IPS-18a (cell line): Measurements from ENCODE around the gene UGT1A10.
"Not testable (repeated sequence)": the region's sequence is repeated elsewhere in the genome, so short reads cannot be mapped to it uniquely, and the experiment has no call there.

Experiments used
- H3K27ac ChIP-seq: one replicate; pipeline ENCODE4 v1.5.1; 2013; ENCODE audit warnings: low read length
- H3K27me3 ChIP-seq: one replicate; pipeline ENCODE4 v1.6.1; 2013; ENCODE audit warnings: mild to moderate bottlenecking, low read length; ENCODE audit not compliant: control insufficient read depth, insufficient read depth
- H3K36me3 ChIP-seq: one replicate; pipeline ENCODE4 v1.6.1; 2013; ENCODE audit warnings: low read depth, low read length; ENCODE audit not compliant: control insufficient read depth
- H3K4me1 ChIP-seq: one replicate; pipeline ENCODE4 v1.6.1; 2013; ENCODE audit warnings: low read depth, low read length; ENCODE audit not compliant: control insufficient read depth
- H3K4me3 ChIP-seq: one replicate; pipeline ENCODE4 v1.5.1; 2013; ENCODE audit warnings: low read length
- H3K9ac ChIP-seq: one replicate; pipeline ENCODE4 v1.6.1; 2013; ENCODE audit warnings: mild to moderate bottlenecking, low read length, moderate library complexity
- H3K9me3 ChIP-seq: one replicate; pipeline ENCODE4 v1.6.1; 2013; ENCODE audit warnings: low read depth, low read length; ENCODE audit not compliant: control insufficient read depth

Gene UGT1A10

DNA sequence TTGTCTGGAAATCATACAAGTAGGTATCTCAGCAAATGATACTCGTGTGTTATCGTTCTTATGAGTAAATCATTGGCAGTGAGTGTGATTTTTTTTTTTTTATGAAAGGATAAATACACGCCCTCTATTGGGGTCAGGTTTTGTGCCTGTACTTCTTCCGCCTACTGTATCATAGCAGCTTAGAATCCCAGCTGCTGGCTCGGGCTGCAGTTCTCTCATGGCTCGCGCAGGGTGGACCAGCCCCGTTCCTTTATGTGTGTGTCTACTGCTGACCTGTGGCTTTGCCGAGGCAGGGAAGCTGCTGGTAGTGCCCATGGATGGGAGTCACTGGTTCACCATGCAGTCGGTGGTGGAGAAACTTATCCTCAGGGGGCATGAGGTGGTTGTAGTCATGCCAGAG lies at the start of gene UGT1A10:
UGT1A10 (plus strand) TSS at position 143 of the 400 bp plus-strand sequence; CDS start at position 218, 75 bp downstream.
- not testable (repeated sequence) for H3K27ac ChIP-seq, H3K9me3 ChIP-seq, H3K36me3 ChIP-seq, H3K4me3 ChIP-seq, H3K9ac ChIP-seq, H3K4me1 ChIP-seq, H3K27me3 ChIP-seq

DNA sequence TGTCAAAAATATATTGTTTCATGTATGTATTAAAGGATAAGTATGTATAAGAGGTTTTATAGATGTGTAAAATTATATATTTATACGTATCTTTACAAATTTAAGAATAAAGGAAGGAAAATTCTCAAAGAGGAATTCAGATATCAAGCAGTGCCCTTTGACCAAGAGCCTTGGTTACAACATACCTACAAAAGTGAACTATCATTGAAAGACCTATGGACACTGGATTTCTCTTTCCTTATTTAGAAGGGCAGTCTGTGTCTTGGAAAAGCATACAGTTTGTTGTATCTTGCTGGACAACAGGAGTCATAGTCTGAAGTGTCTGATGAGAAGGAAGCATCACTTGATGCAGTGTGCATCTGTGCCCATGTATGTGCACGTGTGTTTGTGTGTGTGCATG lies 47.8 kb upstream of the UGT1A10 start:
- no peak overlapping the region for H3K9ac ChIP-seq
- H3K4me3 ChIP-seq, result no peak overlapping the region
- no peaks in the 10 kb centered on the region for H3K36me3 ChIP-seq
- no peaks in the 10 kb centered on the region for H3K27me3 ChIP-seq
- H3K9me3 ChIP-seq, result no peaks in the 10 kb centered on the region
- H3K4me1 ChIP-seq, result no peaks in the 10 kb centered on the region
- H3K27ac ChIP-seq, result no peak overlapping the region

DNA sequence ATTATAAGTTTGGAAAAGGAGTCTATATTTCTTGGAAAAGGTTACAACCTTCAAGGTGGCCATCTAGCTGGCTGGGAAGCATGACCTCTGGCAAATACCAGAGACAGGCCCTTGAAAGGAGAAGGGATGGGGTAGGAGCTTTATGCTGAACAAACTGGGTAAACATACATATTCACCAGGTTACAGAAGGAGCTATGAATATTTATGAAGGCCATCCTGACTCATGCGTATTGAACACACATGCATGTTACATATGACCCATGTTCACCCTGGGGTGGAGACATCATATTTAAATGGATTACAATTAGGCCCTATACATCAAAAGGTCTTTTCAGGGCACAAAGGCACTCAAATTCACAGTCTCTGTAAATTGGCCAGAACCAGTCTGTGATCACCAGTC lies 43.5 kb upstream of the UGT1A10 start:
- not testable (repeated sequence) for H3K4me3 ChIP-seq, H3K9me3 ChIP-seq, H3K27me3 ChIP-seq, H3K27ac ChIP-seq, H3K4me1 ChIP-seq, H3K36me3 ChIP-seq, H3K9ac ChIP-seq

DNA sequence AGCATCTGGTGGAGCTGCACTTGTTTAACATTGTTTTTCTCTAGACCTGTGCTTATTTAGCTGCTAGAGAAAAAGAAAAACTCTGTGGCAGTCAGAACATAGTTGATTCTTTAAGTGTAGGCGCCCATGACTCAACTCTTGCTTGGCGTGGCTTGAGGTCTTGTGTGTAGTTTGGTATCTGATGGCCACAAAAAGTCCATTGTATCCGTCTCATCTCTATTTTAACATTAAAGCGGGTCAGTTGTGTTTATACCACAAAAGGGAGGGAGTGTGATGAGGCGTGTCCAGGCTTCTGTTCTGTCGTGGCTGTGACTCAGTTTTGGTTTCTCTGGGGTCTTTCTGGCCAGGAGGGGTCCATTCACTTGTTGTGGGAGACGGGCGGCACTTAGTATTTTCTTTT lies 43.0 kb upstream of the UGT1A10 start:
- no peak overlapping the region for H3K27ac ChIP-seq
- H3K4me3 ChIP-seq, result no peak overlapping the region
- H3K36me3 ChIP-seq, result no peaks in the 10 kb centered on the region
- H3K4me1 ChIP-seq, result no peaks in the 10 kb centered on the region
- H3K27me3 ChIP-seq, result no peaks in the 10 kb centered on the region
- no peaks in the 10 kb centered on the region for H3K9me3 ChIP-seq
- H3K9ac ChIP-seq, result no peak overlapping the region

DNA sequence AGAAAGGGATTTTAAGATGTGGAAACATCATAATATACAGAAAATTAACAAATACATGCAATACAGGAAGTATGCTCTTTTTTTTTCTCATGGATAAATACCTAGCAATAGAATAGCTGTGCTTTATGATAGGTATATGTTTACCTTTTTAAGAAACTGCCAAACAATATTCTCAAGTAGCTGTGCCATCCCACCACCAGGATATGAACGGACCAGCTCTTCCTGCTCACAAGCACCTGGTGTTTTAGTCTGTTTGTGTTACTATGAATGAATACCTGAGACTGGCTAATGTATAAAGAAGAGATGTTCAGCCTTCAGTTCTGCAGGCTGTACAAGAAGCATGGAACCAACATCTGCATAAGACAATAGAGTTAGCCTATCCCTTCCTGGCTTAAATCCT lies 38.7 kb upstream of the UGT1A10 start:
- no peak overlapping the region for H3K9ac ChIP-seq
- no peaks in the 10 kb centered on the region for H3K4me1 ChIP-seq
- no peaks in the 10 kb centered on the region for H3K9me3 ChIP-seq
- no peak overlapping the region for H3K4me3 ChIP-seq
- H3K27me3 ChIP-seq, result no peaks in the 10 kb centered on the region
- no peak overlapping the region for H3K27ac ChIP-seq
- no peaks in the 10 kb centered on the region for H3K36me3 ChIP-seq

DNA sequence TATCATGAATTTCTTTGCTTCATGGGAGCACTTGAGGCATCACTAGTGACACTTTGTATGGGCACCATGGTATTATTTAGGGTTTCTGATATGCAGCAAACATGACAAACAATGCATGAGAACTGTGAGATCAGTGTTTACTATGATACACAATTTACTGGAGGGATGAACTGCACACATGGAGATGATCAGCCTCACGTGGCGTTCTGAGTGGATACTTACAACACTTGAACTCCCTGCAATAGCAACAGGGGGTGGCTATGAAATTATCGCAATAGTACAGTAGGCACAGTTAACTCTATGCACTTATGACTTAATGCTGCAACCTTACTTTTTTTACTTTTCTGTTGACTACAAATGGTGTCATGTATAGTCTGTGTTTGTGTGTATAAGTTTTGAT lies 37.3 kb upstream of the UGT1A10 start:
- Histone ChIP-seq H3K4me3 (no peak overlapping the region), H3K9ac (no peak overlapping the region), H3K27me3 (no peaks in the 10 kb centered on the region), H3K36me3 (no peaks in the 10 kb centered on the region), H3K4me1 (no peaks in the 10 kb centered on the region), H3K27ac (no peak overlapping the region), H3K9me3 (no peaks in the 10 kb centered on the region)

DNA sequence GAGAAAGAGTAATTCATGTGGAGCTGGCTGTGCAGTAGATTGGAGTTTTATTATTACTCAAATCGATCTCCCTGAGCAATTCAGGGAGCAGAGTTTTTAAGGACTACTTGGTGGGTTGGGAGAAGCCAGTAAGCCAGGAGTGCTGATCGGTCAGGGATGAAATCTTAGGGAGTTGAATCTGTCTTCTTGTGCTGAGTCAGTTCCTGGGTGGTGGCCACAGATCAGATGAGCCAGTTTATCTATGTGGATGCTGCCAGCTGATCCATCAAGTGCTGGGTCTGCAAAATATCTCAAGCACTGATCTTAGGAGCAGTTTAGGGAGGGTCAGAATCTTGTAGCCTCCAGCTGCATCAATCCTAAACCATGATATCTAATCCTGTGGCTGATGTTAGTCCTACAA lies 35.9 kb upstream of the UGT1A10 start:
- Histone ChIP-seq H3K36me3 (no peaks in the 10 kb centered on the region), H3K9ac (no peak overlapping the region), H3K9me3 (no peaks in the 10 kb centered on the region), H3K4me1 (no peaks in the 10 kb centered on the region), H3K27ac (no peak overlapping the region), H3K27me3 (no peaks in the 10 kb centered on the region), H3K4me3 (no peak overlapping the region)

DNA sequence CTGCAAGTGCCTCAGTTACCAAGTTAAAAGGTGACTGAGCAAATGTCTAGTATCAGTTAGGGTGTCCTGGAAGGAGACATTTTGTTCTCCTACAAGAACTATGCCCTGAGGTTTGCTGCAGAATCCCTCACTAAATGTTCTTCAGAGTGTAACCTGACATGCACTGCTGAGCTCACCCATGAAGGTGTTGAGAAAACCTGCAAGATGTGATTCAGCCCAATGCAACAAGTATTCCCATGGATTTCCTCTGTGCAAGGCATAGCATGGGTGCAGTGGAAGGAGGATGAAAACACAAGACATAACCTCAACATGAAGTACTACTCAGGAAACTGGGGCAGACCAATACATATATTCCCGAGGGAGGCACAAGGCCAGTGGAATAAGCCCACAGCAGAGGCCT lies 34.2 kb upstream of the UGT1A10 start:
- Histone ChIP-seq H3K27ac (no peak overlapping the region), H3K36me3 (no peaks in the 10 kb centered on the region), H3K27me3 (no peaks in the 10 kb centered on the region), H3K4me3 (no peak overlapping the region), H3K9me3 (no peaks in the 10 kb centered on the region), H3K4me1 (no peaks in the 10 kb centered on the region), H3K9ac (no peak overlapping the region)

DNA sequence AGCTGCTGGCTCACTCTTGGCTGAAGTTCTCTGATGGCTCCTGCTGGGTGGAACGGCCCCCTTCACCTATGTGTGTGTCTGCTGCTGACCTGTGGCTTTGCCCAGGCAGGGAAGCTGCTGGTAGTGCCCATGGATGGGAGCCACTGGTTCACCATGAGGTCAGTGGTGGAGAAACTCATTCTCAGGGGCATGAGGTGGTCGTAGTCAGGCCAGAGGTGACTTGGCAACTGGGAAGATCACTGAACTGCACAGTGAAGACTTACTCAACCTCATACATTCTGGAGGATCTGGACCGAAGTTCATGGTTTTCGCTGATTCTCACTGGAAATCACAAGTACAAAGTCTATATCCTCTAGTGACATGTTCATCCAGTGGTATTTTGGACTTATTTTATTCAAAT lies 32.7 kb upstream of the UGT1A10 start:
- H3K9me3 ChIP-seq, result no peaks in the 10 kb centered on the region
- H3K9ac ChIP-seq, result no peak overlapping the region
- H3K27ac ChIP-seq, result no peak overlapping the region
- H3K27me3 ChIP-seq, result no peaks in the 10 kb centered on the region
- no peaks in the 10 kb centered on the region for H3K36me3 ChIP-seq
- no peaks in the 10 kb centered on the region for H3K4me1 ChIP-seq
- no peak overlapping the region for H3K4me3 ChIP-seq

DNA sequence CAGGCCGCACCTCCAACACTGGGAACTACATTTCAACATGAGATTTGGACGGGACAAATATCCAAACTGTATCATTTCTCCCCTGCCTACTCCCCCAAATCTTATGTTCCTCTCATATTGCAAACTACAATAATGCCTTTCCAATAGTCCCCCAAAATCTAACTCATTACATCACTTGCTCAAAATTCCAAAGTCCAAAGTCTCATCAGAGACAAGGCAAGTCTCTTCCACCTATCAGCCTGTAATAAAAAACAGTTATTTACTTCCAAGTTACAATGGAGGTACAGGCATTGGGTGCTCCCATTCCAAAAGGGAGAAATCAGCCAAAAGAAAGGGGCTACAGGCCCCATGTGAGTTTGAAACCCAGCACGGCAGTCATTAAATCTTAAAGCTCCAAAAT lies 31.4 kb upstream of the UGT1A10 start:
- no peak overlapping the region for H3K9ac ChIP-seq
- no peak overlapping the region for H3K27ac ChIP-seq
- H3K9me3 ChIP-seq, result no peaks in the 10 kb centered on the region

DNA sequence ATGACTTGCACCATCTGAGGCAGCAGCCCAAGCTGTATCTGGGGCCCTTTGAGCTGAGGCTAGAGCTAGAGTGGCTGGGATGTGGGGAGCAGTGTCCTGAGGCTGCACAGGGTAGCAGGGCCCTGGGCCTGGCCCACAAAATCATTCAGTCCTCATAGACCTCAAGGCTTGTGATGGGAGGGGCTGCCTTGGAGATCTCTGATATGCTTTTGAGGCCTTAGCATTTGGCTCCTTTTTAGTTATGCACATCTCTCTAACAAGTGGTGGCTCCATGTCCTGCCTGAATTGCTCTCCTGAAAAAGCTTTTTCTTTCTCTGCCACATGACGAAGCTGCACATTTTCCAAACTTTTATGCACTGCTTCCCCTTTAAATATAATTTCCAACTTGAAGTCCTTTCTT lies 30.6 kb upstream of the UGT1A10 start:
- H3K27me3 ChIP-seq, result no peaks in the 10 kb centered on the region
- no peaks in the 10 kb centered on the region for H3K4me1 ChIP-seq
- H3K9me3 ChIP-seq, result no peaks in the 10 kb centered on the region
- H3K27ac ChIP-seq, result no peak overlapping the region
- H3K9ac ChIP-seq, result no peak overlapping the region
- no peak overlapping the region for H3K4me3 ChIP-seq
- H3K36me3 ChIP-seq, result no peaks in the 10 kb centered on the region

More for the DNA sequence above, 31.4 kb upstream of the UGT1A10 start:
- Histone ChIP-seq H3K27me3 (no peaks in the 10 kb centered on the region), H3K36me3 (no peaks in the 10 kb centered on the region), H3K4me3 (no peak overlapping the region), H3K4me1 (no peaks in the 10 kb centered on the region)

DNA sequence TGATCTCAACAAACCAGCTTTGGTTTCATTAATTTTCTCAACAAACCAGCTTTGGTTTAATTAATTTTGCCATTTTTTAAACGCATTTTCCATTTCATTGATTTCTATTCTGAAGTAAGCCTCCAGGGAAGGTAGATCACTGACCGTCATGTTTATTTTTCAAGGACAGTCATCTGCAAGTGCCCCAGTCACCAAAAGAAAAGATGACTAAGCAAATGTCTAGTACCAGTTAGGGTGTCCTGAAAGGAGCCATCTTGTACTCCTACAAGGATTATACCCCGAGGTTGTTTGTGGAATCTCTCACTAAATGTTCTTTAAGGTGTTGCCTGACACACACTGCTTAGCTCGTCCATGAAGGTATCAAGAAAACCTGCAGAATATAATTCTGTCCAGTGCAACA lies 25.0 kb upstream of the UGT1A10 start:
- no peak overlapping the region for H3K4me3 ChIP-seq
- H3K36me3 ChIP-seq, result no peaks in the 10 kb centered on the region
- no peaks in the 10 kb centered on the region for H3K4me1 ChIP-seq
- no peak overlapping the region for H3K27ac ChIP-seq
- no peaks in the 10 kb centered on the region for H3K27me3 ChIP-seq
- H3K9ac ChIP-seq, result no peak overlapping the region
- no peaks in the 10 kb centered on the region for H3K9me3 ChIP-seq

DNA sequence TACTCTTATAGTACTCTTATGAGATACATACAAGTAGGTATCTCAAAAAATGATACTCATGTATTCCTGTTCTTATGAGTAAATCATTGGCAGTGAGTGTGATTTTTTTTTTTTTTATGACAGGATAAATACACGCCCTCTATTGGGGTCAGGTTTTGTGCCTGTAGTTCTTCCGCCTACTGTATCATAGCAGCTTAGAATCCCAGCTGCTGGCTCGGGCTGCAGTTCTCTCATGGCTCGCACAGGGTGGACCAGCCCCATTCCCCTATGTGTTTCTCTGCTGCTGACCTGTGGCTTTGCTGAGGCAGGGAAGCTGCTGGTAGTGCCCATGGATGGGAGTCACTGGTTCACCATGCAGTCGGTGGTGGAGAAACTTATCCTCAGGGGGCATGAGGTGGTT lies 18.8 kb upstream of the UGT1A10 start, which contains the start of gene UGT1A8:
UGT1A8 (plus strand) TSS at position 158 of the 400 bp plus-strand sequence; CDS start at position 233, 75 bp downstream.
- H3K27ac ChIP-seq, H3K4me1 ChIP-seq, H3K27me3 ChIP-seq, H3K36me3 ChIP-seq, H3K4me3 ChIP-seq, H3K9ac ChIP-seq, H3K9me3 ChIP-seq: not testable (repeated sequence)
